ENCODE results near the gene EXOC4.

The EXOC4 gene

DNA sequence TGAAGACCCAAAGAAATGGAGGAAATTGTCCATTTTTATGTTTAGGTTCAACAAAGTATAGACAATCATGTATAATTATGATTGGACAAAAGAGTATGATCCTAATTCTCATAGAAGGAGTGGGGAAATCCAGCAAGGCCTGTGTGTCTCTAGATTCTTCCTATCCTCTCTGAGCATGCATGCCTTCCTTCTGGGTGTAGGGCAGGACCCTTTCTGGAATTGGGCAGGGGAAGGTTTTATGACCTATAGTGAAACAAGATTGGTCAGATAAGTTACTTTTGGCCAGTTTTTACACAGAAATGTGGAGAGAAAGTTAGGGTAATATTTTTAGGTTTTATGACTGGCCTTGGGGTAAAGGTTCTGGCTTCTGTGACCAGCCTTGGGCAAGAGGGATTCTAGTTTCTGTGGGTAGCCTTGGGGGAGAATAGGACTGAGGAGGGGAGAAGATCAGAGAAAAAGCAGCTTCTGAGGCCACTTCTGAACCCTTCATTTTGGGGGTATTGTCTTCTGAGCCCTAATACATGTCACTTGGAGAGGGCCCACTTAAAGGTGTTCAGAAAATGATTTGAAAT lies 289.4 kb downstream of the EXOC4 start:
- DNase-seq (ENCODE audit: low spot score): no peak

- DNase-seq (ENCODE audit: low spot score): no peak
These were observed 290.8 kb downstream of the EXOC4 start for GRCh38 chr7:133543657-133544056.

- DNase-seq (ENCODE audit: low spot score): no peak
These were observed 292.7 kb downstream of the EXOC4 start for GRCh38 chr7:133545618-133546017.

GRCh38 chr7:133547981-133548380 lies 295.1 kb downstream of the EXOC4 start:
- no peak for DNase-seq (ENCODE audit: low spot score)

- no peak for DNase-seq (ENCODE audit: low spot score)
These were observed 296.8 kb downstream of the EXOC4 start for GRCh38 chr7:133549633-133550032.

GRCh38 chr7:133550145-133550544 lies 297.3 kb downstream of the EXOC4 start:
- no peak for DNase-seq (ENCODE audit: low spot score)

- no peak for DNase-seq (ENCODE audit: low spot score)
These were observed 297.9 kb downstream of the EXOC4 start for GRCh38 chr7:133550811-133551210.

GRCh38 chr7:133551466-133551865 lies 298.6 kb downstream of the EXOC4 start:
- DNase-seq (ENCODE audit: low spot score): no peak

GRCh38 chr7:133552079-133552478 lies 299.2 kb downstream of the EXOC4 start:
- no peak for DNase-seq (ENCODE audit: low spot score)

DNA sequence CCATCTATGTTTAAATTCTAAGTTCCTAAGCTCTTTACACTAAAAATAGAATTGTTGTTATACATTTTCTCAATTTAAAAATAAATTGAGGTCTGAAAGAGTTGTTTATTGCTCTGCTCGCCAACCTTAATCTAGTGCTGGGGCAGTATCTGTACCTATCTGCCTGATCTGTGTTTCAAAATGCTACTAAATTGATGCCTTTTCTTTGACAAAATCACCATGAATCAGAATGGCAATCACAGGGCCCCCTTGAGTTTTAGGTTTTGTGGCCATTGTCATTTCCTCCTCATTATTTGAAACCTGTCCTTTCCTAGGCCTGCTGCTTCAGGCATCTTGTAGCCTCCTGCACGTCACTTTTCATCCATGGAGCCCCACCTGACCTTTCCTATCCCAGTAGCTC lies 301.5 kb downstream of the EXOC4 start:
- no peak for DNase-seq (ENCODE audit: low spot score)

GRCh38 chr7:133556048-133556447 lies 303.2 kb downstream of the EXOC4 start:
- DNase-seq (ENCODE audit: low spot score): no peak

DNA sequence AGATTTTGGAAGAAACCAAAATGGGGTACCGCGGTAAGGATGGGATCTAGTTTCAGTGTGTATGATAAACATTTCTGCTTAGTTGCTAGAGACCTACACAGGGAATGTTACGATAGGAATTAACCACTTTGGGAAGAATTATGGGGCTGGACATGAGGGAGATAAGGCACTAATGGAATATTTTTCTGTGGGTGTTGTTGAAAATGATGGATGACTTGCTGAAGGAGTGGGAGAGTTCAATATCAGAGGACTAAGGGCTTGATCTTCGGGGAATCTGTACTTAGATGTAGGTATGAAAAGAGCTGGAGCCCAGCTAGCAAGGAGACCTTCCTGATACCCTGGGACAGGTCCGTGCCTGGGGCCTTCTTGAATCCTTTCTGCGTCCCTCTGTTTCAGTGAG lies 303.7 kb downstream of the EXOC4 start:
- DNase-seq (ENCODE audit: low spot score): no peak

- no peak for DNase-seq (ENCODE audit: low spot score)
These were observed 308.0 kb downstream of the EXOC4 start for GRCh38 chr7:133560900-133561299.

DNA sequence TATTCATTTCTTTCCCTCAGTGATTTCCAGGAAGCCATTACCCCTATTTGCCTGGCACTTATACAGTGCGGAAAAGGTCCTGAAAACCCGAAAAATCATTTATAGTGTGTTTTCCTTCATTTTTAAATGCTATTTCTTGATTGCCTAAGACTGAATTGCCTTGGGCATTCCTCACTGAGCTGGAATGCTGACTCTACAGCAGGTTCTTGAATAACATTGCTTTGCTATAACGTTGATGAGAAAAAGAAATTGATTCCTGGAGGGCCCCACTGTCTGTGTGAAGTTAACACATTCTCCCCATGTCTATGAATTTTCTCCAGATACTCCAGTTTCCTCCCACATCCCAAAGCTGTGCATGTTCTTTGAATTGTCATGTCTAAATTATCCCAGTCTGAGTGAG lies 308.5 kb downstream of the EXOC4 start:
- DNase-seq (ENCODE audit: low spot score): no peak

DNA sequence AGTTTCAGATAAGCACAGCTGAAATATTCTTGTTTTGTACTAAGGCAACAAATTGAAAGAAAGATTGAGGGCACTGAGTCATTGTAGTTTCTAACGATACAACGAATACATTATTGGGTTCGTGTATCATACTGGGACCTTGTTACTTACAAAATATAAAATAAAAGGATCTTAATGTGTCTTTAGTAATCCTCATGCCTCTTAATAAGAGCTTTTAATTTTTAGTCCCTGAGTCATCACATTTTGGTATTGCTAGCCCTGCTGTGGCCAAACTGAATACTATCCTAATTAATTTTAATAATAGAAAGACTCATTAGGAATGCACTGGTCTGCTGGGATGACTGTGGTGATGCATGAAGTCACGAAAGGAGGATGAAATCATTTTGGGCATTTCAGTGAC lies 309.7 kb downstream of the EXOC4 start:
- DNase-seq (ENCODE audit: low spot score): no peak

- DNase-seq (ENCODE audit: low spot score): no peak
These were observed 310.4 kb downstream of the EXOC4 start for GRCh38 chr7:133563251-133563650.

DNA sequence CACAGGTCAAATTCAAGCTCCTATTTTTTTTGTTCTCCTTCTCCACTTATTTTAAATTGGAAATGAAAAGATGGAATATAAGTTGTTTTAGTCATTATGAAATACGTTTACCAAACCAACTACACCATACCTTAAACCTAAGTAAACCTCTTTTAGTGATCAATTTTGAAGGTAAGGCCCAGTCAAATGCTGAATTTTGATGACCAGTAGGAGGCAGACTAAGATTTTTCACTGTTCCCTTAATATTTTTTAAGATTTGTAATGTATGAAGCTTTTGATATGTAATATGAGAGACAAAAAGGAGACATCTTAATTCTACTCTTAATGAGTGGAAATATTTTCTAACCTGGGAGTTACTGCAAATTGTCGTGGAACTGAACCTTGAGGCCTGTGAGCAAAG lies 311.6 kb downstream of the EXOC4 start:
- no peak for DNase-seq (ENCODE audit: low spot score)

DNA sequence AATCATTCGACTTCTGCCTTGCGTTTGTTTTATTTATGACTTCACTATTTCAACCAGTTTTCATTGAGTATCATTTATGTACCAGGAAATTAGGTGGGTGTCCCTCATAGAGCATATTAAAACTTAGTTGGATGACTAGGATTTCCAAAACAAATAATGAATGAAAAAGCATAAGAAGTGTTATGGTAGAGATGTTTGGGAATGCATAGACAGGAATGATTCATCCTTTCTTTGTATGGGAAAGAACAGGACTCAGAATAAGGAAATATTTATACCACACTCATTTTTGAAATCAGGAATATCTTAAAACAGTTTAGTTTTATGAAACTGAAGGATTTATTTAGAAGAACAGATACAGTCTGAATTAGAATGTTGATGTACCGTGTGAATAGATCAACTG lies 315.7 kb downstream of the EXOC4 start:
- DNase-seq (ENCODE audit: low spot score): no peak

DNA sequence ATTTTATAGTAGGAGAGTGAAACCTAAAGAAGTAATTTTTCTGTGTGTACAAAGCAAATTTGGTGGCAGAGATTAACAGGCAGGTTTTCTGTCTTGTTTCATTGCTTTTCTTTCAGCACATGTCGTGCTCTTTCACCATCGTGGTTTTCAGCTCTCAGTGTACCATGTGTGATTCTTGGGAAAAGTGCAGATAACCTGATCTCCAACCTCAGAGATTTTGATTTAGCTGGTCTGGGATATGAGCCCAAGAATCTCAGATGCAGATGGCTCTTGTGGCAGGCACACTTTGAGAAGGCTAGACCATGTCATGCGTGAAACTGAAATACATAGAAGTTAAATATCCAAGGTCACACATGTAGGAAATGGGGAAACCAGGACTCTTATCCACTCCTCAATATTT lies 317.4 kb downstream of the EXOC4 start:
- DNase-seq (ENCODE audit: low spot score): no peak

GRCh38 chr7:133571076-133571475 lies 318.2 kb downstream of the EXOC4 start:
- no peak for DNase-seq (ENCODE audit: low spot score)

GRCh38 chr7:133572087-133572486 lies 319.2 kb downstream of the EXOC4 start:
- DNase-seq (ENCODE audit: low spot score): no peak

GRCh38 chr7:133572843-133573242 lies 320.0 kb downstream of the EXOC4 start:
- DNase-seq (ENCODE audit: low spot score): no peak

DNA sequence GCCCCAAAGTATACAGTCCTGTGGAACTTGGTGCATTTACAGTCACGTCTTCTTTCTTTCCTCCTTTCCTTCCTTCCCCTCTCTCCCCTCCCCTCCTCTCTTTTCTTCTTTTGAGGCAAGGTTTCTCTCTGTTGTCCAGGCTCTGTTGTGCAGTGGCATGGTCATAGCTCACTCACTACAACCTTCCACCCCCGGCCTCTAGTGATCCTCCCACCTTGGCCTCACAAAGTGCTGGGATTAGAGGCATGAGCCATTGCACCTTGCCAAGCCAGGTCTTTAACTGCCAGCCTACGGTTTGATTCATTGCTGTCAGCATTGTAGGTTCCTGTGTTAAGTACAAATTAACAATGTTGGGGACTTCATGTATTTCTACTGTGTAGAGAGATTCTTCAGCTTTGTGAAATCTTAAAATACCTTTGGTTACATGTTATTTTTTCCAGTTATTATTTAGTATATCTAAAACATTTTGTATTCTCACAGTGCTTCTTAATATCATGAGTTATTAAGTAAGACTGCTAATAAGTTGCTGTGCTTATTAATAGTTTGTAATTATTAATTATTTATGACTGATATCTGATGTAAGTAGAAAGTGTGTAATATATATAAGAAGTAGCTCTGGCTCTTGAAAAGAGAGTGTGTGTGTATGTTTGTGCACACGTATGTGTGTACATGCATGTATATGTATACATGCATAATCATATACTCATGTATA lies 320.8 kb downstream of the EXOC4 start:
- no peak for DNase-seq (ENCODE audit: low spot score)

All from RKO (cell line).